ENCODE results near the gene THSD4. TPM values are rescaled to one million over a fixed set of nuclear protein-coding genes. Genes with fewer than 3 reads are reported as not detected.

THSD4 gene
- polyA plus RNA-seq, 1 donor, result 30.2 TPM

DNA sequence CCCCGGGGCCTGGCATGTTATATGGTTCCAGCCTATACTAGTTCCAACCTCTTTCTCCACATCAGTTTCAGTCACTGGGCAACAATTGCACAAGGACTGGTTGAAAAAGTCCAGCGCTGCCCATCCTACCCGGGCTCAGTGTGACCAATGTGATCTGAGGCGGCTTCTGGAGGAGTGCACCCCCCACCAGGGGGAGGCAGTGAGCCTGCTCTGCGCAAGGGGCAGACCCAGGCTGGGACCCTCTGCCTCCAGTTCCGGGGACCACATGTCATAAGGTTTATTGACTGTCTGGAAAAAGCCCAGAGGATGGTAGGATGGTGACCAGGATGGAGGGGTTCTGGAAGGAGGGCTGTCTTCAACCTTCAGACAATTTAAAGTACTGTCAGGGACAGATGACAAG is 669.4 kb downstream of the THSD4 start:
- DNase-seq, result no peak

DNA sequence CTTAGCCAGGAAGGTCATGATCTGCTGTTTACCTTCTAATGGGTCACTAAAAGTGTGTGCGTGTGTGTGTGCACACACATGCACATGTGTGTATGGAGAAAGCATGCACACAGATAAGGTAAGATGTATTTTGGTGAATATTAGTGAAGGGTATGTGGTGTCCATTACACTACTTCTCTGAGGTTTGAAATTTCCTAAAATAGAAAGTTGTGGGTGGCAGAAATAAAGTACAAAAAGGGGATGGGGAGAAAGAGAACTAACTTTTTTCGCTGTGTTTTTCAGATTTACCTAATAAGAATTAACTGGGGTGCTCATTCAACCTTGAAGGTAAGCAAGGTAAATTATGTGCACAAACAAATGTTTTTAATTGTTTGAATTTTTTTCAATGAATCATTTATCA is 670.7 kb downstream of the THSD4 start:
- no peak for DNase-seq

DNA sequence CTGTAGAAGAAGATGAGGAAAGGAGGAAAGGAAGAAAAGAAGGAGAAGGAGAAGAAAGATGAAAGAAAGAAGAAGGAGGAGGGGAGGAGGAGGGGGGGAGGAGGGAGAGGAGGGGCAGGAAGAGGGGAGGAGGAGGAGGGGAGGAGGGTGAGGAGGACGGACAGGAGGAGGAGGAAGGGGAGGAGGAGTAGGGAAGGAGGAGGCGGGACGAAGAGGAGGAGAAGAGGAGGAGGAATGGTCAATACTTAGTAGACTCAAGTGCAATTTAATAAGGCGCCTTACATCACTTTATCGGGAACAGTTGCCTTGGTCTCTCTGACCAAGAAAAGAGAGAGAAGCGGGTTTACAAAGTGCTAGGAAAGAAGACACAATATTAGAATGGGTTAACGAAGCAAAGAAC is 671.4 kb downstream of the THSD4 start:
- DNase-seq, result no peak

DNA sequence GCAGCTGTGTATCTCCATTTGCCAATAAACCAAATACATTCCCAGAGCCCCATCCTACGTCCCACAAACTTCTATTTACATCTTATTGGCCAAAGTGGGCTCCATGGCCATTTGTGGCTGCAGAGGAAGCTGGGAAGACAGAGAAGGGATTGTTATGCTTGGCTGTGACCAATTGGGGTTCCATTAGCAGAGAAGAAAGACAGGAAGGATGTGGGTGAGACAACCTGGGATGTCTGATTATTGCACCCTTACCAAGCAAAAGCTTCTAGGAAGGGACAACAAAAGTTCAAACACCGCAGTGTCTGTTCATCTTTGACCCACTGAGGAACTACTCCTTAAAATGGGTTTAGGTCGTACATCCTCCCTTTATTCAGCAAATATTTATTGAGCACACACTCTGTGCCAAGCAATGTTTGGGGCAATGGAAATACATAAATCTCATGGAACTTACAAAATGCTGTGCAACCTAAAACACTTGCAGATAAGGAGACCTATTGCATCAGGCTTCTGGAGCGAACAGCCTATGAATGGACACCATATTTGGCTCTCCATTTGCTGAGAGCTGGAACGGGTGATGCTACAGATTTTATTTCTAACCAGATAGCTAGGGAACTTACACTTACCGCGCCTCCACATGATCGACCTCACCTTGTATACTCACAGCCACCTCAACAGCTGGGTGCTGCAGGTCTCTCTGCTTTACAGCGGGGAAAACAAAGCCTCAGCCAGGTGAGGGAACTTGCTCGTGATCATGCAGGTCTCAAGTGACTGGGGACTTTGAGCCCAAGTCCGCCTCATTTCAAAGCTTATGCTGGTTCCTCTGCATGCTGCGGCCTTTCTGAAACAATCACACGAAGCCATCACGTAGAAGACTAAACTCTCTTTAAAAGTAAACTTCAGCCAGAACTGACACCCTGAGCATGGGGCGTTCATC is 673.6 kb downstream of the THSD4 start:
- no peak for DNase-seq

DNA sequence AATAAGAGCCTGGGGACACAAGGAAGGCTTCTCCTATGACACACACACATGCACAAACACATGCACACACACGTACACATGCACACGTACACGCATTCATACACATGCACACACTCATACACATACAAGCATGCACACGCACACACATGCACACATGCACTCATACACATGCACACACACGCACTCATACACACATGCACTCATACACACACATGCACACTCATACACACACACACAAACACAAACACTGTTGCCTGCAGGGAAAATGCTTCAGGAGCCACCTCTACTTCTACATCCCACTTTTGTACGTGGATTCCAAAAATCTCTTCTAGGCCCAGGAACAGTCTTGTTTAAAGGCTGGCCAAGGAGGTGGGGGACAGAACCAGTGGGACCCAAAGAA is 674.3 kb downstream of the THSD4 start:
- DNase-seq, result no peak

DNA sequence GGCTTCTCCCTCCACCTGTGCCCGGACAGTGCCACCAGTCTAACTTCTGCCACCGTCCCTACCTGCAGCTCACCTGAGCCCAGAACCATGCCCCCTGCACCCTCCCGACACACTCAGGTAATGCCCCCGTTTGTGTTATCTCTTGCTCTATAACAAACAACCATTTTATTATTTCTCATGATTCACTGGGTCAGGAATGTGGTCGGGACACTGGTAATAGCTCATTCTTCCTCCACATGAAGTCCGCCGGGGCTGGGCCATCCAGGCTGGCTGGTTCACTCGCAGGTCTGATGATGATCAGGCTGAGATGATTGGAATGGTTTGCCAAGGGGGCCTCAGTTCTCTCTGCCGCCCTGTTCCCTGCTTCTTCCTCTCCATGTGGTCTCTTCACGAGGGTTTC is 674.8 kb downstream of the THSD4 start:
- DNase-seq, result no peak

DNA sequence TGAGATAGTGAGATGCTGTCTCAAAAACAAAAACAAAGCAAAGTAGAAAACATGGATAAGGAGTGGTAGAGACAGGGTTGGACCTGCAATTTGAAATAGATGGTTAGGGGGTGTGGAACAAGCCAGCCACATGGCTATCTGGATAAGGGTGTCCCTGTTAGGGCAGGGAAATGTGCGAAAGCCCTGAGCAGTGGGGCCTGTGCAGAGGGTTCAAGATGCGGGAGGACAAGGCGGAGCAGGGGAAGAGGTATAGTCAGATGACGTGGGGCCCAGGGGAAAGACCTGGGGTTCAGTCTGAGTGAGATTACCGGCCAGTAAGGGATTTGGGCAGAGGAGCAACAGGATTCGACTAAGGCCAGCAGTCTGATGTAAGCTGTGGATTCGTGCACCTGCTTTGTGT is 676.7 kb downstream of the THSD4 start:
- DNase-seq, result no peak

DNA sequence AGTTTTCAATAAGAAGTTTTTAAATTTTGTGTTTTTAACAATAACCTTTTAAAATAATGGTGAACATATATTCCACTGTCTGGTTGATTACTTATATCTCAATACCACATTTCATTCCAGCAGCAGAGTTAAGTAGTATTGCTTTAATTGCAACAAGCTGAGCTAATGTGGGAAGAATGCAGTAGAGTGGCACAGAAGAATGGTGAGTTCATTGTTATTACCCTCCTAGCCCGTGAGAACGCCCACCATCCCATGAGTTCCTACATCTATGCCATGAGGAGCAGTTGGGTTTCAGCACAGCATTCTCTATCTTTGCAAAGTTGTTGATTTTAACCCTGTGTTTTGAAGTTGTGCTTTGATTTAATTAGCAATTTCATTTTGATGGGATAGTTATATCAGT is 677.2 kb downstream of the THSD4 start:
- DNase-seq, result no peak

DNA sequence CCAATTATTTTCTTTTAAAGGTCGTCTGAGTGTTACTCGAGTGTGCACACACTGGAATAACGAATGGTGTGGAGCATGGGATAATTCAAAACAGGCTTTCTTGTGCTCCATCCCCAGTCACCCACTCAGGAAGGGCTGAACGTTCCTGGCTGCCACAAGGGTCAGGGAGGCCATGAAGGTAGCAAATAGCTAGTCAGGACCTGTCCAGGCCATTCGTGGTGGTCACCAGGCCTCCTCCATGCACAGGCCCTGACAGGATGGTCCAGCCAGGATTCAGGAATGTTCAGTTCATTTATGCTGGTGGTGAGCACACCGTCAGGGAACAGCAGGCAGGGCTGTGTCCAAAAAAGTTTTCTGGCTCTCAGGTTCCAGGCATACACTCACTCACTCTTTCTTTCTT is 683.4 kb downstream of the THSD4 start:
- no peak for DNase-seq

DNA sequence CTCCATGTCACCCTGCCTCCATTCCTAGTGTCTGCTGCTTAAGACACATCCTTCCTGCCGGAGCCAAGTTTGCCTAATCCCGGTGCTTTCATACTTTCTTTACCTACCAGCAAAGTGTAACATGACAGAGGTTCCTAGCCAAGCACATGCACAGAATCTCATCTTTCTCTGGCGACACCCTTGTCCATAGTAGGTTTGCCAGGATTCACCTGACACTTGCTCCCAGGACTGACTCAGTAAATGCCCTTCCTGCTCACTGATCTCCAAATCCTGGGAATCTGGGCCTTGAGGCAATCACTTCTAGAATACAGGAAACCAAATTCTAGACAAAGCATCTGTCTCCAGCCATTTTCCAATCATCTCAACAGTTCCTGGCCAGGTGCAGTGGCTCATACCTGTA is 684.9 kb downstream of the THSD4 start:
- DNase-seq, result no peak

DNA sequence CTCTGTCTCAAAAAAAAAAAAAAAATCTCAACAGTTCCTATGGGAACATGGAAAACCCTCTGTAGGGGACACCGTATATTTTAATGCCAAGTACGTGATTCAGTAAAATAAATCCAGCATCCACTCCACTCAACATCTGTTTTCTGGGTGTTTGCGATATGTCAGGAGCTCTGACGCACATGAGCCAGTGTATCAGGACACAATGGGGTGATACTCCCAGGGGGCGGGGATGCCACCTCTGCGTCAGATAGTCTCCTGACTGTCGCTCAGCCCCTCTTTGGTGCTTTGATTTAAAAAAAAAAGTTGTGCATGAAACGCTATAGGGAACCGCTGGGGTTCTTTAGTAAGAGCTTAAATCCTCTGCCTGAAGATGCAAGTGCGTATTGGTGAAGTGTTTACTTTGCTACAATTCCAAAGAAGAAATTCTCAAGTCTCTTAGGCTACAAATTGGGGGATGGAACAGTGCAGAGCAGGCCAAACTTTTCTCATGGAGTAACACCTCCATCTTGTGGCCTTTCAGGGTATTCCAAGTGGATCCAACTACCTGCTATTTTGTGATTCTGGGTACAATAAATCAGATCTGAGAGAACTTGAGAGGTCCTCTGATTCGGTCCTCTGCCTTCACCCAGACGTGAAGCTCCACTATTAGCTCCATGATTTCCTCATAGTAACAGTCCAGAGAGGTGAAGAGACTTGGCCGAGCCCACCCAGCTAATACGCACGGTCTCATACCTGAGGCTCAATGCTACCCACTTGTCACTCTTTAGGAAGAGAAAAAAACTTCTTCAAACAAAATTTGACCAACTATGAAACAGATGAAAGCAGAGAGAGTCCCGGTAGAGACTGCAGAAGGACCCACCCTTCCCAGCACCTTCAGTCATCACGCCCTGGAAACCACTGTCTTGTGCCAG is 685.8 kb downstream of the THSD4 start:
- peak; percentile 80 for DNase-seq

DNA sequence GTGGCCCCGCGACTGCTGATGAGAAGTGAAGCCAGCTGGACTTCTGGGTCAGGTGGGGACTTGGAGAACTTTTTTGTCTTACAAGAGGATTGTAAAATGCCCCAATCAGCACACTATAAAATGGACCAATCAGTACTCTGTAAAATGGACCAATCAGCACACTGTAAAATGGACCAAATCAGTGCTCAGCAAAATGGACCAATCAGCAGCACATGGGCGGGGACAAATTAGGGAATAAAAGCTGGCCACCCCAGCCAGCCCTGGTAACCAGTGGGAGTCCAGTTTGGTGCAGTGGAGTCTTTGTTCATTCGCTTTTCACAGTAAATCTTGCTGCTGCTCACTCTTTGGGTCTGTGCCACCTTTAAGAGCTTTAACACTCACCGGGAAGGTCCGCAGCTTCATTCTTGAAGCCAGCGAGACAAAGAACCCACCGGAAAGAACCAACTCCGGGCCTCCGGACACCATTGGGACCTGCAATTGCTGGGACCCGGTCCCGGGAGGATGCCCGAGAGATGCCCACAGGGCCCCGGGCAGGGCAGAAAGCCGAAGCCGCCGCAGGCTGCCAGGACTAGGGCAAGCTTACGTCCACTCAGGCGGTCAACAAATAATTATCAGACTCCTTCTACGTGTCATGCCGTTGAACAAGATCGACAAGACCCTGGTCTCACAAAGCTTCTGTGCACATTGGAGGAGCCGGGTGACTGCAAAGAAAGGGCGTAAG is 686.8 kb downstream of the THSD4 start:
- DNase-seq, result no peak

DNA sequence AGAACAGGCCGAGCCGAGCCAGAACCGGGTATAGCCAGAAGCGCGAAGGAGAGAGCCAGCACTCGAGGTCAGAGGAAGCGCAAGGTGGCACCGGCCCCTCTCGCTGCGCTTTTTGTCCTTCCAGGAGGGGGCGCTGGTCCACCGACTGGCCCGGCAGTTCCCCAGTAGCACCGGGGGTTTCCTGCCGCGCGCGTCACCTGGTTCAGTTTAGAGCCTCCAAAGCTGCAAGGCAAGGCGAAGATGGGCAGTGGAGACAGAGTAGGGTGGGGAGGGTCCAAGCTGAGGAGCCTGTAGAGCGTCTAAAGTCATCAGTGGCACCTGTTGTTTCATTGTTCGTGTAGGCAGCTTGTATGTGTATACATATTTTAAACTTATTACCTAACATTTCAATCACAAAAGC is 687.5 kb downstream of the THSD4 start:
- DNase-seq, result no peak

DNA sequence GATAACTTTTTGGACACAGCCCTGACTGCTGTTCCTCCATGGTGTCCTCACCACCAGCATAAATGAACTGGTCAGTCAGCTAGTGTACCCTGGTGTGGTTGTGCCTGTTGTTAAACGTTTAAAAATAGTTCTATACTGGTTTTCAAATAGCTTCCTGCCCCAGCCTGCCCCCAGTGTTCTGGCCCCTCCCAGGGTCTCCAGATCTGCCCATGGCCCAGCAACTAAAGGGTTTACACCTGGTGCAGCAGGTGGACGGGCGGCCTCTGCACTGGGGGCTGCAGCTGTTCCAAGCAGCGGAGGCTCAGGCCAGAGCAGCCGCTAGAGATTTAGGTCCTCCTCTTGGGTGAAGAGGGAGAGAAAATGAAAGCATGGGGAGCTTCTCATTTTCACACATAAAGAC is 689.0 kb downstream of the THSD4 start:
- DNase-seq, result no peak

DNA sequence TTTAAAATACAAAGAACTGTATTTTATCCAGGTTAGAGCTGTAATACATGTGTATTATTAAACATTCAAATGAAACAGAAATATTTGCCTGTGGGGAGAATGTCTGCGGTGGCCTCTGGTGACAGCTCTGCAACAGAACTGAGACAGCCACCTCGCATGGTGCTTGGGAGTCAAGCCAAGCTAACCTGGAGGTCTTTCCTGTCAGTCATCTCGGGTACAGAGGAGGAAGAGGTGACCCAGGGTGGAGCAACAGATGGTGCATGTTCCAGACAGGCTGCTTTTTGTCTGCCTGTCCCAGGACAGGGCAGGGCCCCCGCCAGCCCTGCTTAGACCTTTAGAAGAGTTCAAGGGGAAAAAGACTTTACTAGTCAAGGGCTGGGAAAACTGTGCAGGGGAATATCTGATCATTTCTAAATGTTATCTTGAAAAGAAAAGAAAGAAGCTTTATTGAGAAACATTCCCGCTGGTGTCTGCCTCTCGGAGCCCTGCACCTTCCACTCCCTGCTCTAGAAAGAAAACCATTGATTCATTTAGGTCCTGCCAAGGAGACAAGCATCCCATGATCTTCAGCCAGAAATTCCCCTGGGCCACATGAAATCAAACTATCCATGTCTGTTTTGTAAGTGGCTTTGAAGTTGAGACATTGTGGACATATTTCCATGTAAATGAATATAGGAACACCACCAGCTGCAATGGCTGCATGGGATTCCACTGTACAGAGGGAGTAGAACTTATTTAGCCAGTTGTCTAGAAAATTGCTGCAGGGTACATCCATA is 689.6 kb downstream of the THSD4 start:
- no peak for DNase-seq

DNA sequence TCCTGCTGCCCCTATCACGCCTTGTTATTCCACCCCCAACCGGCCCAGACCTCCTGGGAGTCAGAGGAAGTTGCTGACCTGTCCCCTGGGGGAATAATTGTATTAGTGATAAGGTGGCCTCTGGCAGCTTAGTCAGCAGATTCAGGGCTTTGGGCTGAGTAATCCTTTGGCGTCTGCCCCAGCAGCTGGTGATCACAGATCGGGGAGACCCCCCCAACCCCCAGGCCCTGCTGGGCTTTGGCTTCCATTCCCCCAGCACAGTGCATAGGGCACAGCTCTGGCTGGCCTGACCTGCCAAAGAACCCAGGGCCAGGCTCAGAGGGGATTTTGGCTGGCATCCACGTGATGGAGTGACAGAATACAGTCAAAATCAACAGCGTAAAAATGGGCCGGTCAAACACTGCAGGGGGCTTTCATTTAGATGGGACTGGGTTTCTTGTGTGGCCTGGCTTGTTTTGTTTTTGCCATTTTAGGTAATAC is 691.2 kb downstream of the THSD4 start:
- no peak for DNase-seq

DNA sequence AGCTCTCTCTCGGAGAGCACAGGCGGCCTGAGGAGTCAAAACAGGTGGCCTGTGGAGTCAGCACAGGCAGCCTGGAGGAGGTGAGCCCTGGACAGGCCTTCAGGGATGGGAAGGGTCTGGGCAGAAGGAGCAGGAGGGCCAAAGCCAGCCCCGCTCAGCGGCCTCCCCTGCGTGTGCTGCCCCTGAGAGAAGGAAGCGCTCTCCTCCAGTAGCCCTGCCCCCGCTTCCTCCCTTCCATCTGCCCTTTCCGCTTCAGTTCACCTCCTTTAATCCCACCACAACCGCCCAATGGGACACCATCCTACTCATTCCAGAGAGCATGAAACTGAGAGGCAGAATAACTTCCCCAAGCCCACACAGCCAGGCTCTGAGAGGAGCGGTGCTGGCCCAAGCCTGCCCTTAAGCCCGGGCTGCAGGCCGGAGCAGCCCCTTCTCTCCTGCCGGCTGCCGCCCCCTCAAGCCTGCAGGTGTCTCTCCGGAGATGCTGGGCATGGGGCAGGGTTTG is 691.9 kb downstream of the THSD4 start:
- no peak for DNase-seq

DNA sequence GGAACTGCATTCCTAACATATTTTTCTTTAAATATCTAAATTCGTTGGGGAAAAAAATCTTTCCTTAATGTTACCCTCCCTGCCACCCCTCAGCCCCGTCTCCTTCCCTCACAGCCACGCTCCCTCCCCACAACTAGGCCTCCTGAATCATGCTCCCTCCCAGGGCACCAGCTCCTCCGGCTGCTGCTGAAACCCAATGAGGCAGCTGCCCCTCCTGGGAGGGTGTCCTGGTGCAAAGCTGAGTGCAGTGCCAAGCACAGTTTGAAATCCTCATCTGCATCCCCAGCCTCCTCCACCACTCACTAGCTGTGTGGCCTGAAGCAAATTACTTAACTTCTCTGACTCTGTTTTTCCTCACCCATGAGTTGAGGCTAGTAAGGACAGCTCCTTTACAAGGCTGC is 692.4 kb downstream of the THSD4 start:
- no peak for DNase-seq

DNA sequence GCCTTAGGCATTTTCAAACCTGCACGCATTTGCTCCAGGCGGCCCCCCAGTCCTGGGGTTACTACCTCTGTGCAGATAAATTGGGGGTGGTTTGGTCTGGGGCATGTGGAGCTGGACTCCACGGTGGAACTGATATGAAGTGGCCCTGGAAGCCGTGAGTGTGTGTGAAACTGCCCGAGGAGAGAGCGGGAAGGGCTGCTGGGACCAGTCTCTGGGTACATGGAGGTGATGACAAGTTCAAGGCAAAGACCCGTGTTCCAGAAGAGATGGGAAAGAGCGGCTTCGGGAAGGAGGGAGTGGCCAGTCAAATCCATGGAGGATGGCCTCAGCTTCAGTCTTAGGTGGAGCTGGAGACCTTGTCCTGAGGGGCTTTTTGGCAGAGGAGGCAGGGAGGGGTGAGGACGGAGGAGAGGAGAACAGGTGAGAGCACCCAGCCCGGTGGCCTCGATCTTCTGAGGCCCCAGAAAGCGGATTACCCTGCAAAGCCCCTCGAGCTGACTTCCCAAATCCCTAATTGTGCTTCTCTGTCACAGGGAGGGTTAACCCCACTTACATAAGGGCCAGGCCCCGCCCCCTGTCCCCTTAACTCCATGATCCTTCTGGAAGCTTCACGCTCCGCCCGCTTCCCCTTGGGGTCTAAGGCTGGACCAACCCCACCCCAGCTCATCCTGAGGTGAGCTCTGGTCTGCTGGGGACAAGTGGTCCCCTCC is 693.2 kb downstream of the THSD4 start:
- DNase-seq, result no peak

DNA sequence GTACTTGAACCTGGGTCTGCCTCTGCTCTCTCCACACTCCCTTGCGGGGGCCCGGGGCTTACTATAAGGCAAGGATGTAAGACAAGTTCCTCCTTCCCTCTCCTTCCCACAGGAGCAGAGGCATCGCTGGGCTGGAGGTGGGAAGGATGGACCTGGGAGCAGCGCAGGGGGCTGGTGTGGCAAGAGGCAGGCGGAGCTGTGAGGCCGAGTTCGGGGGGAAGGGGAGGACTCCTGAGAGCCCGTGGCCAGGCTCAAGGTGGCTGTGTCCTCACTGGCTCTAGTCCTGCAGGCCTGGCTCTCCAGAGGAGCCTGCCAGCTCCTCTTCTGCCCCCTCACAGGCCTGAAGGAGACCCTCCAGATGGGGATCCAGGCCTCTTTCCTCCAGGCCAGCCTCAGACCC is 694.1 kb downstream of the THSD4 start:
- no peak for DNase-seq

Data from left kidney (tissue), 2 donors.